IMR-90 (cell line): Measurements from ENCODE around the gene FARP1. TPM values are rescaled to one million over a fixed set of nuclear protein-coding genes. Genes with fewer than 3 reads are reported as not detected.

ENCODE experiments used
- ELK1 ChIP-seq: fragments of 150-350 bp; IDR thresholded peaks from 2 replicates; pipeline ENCODE4 v1.6.1; 2016; ENCODE audit warnings: low read depth, mild to moderate bottlenecking, low read length, moderate library complexity, borderline replicate concordance
- MAFK ChIP-seq: IDR thresholded peaks from 2 replicates; pipeline ENCODE4 v1.6.1; 2012; ENCODE audit warnings: low read depth, low read length, improper control_type of control experiment
- NFE2L2 ChIP-seq: fragments of 150-350 bp; IDR thresholded peaks from 2 replicates; pipeline ENCODE4 v1.6.1; 2016; ENCODE audit warnings: low read depth, mild to moderate bottlenecking, low read length
- RAD21 ChIP-seq: IDR thresholded peaks from 2 replicates; pipeline ENCODE4 v1.6.1; 2012; ENCODE audit warnings: low read length, improper control_type of control experiment
- SMC3 ChIP-seq: fragments of 150-350 bp; IDR thresholded peaks from 2 replicates; pipeline ENCODE4 v1.6.1; 2016; ENCODE audit warnings: low read depth, mild to moderate bottlenecking, antibody characterized with exemption, low read length, moderate library complexity
- polyA plus RNA-seq, 3 experiments: library from polyadenylated mRNA; depleted of rRNA; stranded (reverse); fragments of >200 nt; gene quantifications; 2 replicates each; pipeline ENCODE4 v1.2.3, GENCODE V29; 2012; ENCODE audit warnings: low replicate concordance in 1 of 3
- total RNA-seq: library from RNA; depleted of rRNA; stranded (reverse); fragments of >200 nt; gene quantifications from 2 replicates; pipeline ENCODE4 v1.2.3, GENCODE V29; 2012
- TF ChIP-seq, protein P1 (sequence below): conservative IDR thresholded peaks from 2 replicates; pipeline ENCODE4 v1.5.1; 2012; ENCODE audit warnings: mild to moderate bottlenecking, low read depth, low read length, improper control_type of control experiment

The FARP1 gene
- total and polyA plus RNA-seq, 2 of the 4 experiments (the other 2 are of a cell fraction): 39.6 to 57.0 TPM

DNA sequence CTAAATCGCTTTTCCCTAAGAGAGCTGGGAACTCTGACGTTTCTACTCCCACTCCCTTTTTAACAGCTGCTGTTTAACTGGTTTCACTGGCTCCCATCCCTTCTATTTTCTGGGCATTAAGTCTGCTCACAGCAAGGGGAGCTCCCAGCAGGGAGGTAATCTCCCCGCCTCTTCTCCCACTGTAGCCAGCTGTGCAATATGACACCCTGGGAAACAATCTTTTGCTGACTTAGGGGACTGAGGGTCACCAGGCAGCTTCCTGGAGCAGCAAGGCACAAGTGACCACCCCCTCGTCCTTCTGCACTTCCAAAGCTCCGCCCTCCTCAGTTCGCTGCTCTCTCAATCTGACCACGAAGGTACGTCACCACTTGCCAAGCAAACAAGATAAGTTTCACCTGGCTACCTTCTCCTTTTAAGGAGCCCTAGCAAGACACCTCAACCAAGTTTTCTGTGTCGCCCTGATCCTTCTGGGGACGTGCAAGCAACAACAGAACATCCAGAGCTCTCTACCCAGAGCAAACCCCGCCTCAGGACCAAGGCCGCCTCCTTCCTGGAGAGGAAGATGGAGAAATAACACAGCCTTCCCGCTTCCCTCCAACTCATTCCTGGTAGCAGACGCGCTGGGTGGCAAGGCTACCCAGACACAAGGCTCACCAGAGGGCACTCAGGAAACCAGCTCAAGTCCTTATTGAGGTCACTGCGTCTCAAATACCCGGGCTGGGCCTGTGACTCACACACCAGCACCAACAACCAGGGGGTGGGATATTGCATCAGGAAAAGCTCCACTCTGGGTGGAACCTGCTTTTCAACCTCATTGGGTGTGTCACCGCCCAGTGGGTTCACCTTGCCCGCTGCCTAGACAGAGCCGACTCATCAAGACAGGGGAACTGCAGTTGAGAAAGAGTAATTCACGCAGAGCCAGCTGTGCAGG is 341.7 kb downstream of the FARP1 start (continued):
- TF ChIP-seq, protein P1, sequence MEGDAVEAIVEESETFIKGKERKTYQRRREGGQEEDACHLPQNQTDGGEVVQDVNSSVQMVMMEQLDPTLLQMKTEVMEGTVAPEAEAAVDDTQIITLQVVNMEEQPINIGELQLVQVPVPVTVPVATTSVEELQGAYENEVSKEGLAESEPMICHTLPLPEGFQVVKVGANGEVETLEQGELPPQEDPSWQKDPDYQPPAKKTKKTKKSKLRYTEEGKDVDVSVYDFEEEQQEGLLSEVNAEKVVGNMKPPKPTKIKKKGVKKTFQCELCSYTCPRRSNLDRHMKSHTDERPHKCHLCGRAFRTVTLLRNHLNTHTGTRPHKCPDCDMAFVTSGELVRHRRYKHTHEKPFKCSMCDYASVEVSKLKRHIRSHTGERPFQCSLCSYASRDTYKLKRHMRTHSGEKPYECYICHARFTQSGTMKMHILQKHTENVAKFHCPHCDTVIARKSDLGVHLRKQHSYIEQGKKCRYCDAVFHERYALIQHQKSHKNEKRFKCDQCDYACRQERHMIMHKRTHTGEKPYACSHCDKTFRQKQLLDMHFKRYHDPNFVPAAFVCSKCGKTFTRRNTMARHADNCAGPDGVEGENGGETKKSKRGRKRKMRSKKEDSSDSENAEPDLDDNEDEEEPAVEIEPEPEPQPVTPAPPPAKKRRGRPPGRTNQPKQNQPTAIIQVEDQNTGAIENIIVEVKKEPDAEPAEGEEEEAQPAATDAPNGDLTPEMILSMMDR: no peak
- TF ChIP-seq ELK1: no peak
- peak; percentile 8; the same call in 1 of the 2 replicates for TF ChIP-seq SMC3
- TF ChIP-seq NFE2L2: no peak
- TF ChIP-seq MAFK: peak; percentile 82
- TF ChIP-seq RAD21: 0 out of 2 replicates have a peak, but pooled peaks have one; percentile 6
